HG02943 (cell line): ENCODE measurements around the gene CAMSAP1.
"Not testable (repeated sequence)": the region's sequence is repeated elsewhere in the genome, so short reads cannot be mapped to it uniquely, and the experiment has no call there.

Source experiments
- ATAC-seq: cut with Tn5 transposase; IDR thresholded peaks from one replicate; pipeline ENCODE4 v1.9.1; 2021; ENCODE audit warnings: mild to moderate bottlenecking, low read depth, moderate library complexity; ENCODE audit not compliant: unreplicated experiment

The CAMSAP1 gene

GRCh38 chr9:135902655-135903357, 4.5 kb downstream of the CAMSAP1 start:
- ATAC-seq: no peak

- no peak for ATAC-seq
Measured at GRCh38 chr9:135901826-135902225, 5.5 kb downstream of the CAMSAP1 start.

GRCh38 chr9:135901031-135901758, 6.2 kb downstream of the CAMSAP1 start:
- no peak for ATAC-seq

GRCh38 chr9:135898634-135899407, 8.5 kb downstream of the CAMSAP1 start:
- ATAC-seq: no peak

GRCh38 chr9:135896626-135897025, 10.7 kb downstream of the CAMSAP1 start:
- ATAC-seq: no peak

- ATAC-seq: no peak
Measured at GRCh38 chr9:135896205-135896604, 11.1 kb downstream of the CAMSAP1 start.

GRCh38 chr9:135895202-135895848, 12.0 kb downstream of the CAMSAP1 start:
- ATAC-seq: no peak

- no peak for ATAC-seq
Measured at GRCh38 chr9:135893104-135893503, 14.2 kb downstream of the CAMSAP1 start.

GRCh38 chr9:135892327-135892726, 15.0 kb downstream of the CAMSAP1 start:
- ATAC-seq: not testable (repeated sequence)

- ATAC-seq: no peak
Measured at GRCh38 chr9:135891027-135891631, 16.2 kb downstream of the CAMSAP1 start.

- ATAC-seq: no peak
Measured at GRCh38 chr9:135890190-135891026, 16.9 kb downstream of the CAMSAP1 start.

- ATAC-seq: no peak
Measured at GRCh38 chr9:135889564-135890189, 17.7 kb downstream of the CAMSAP1 start.

- no peak for ATAC-seq
Measured at GRCh38 chr9:135888766-135889394, 18.5 kb downstream of the CAMSAP1 start.

GRCh38 chr9:135888126-135888765, 19.1 kb downstream of the CAMSAP1 start:
- ATAC-seq: no peak

GRCh38 chr9:135887585-135888050, 19.7 kb downstream of the CAMSAP1 start:
- ATAC-seq: no peak

- ATAC-seq: no peak
Measured at GRCh38 chr9:135887021-135887507, 20.3 kb downstream of the CAMSAP1 start.

GRCh38 chr9:135886147-135886981, 21.0 kb downstream of the CAMSAP1 start:
- no peak for ATAC-seq
